Measurements from ENCODE around the gene MORF4L1.
"Not testable (repeated sequence)": the region's sequence is repeated elsewhere in the genome, so short reads cannot be mapped to it uniquely, and the experiment has no call there.

The MORF4L1 gene

DNA sequence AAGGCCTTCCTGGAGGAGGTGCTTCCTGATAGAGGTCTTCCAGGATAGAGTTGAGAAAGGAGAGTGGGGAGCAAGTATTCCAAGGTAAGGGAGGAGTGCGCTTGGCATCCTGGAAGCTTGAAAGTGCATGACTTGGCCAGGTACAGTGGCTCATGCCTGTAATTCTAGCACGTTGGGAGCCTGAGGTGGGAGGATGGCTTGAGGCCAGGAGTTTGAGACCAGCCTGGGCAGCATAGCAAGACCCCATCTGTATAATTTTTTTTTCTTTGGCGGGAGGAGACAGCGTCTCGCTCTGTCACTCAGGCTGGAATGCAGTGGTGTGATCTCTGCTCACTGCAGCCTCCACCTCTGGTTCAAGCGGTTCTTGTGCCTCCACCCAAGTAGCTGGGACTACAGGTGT lies 19.2 kb upstream of the MORF4L1 start:
- in situ Hi-C loops (cut with MboI; ENCODE audit: low pct_unique_long_range_greater_than_20kb, low sequenced_read_pairs), result no loop called here
- DNase-seq, result no peak

DNA sequence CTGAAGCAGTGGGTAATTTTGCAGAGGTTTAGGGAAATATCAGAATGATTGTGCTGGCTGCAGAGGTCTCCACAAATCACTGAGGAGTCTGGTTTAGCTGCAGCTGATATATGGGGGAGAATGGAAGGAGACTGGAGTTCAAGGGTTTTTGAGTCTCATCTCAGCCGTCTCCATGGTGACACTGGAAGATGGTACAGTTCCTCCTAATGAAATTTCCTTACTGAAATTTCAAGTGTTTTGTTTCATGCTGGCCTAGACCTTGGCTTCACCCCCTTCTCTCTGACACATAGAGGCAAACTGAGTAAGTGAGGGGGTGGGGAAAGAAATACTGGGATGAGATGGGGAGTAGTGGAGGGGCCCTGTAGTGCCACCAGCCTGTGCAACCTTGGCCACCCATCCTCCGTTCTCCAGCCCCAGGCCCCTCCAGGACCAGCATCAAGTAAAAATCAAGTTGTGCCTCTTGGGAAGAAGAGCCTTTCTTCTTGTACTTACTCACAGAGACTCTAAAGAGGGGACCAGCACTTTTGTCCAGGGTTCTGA lies 17.8 kb upstream of the MORF4L1 start:
- in situ Hi-C loops (cut with MboI; ENCODE audit: low pct_unique_long_range_greater_than_20kb, low sequenced_read_pairs), result no loop called here
- no peak for DNase-seq

DNA sequence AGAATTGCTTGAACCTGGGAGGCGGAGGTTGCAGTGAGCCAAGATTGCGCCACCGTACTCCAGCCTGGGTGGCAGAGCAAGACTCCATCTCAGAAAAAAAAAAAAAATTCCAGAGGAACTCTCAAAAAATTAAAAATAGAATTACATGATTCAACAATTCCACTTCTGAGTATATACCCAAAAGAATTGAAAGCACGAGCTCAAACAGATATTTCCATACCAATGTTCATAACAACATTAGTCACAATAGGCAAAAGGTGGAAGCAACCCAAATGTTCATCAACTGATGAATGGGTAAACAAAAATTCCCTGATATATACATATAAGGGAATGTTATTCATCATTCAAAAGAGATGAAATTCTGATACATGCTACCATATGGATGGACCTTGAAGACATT lies 16.9 kb upstream of the MORF4L1 start:
- DNase-seq, result no peak
- in situ Hi-C loops (cut with MboI; ENCODE audit: low pct_unique_long_range_greater_than_20kb, low sequenced_read_pairs), result no loop called here

DNA sequence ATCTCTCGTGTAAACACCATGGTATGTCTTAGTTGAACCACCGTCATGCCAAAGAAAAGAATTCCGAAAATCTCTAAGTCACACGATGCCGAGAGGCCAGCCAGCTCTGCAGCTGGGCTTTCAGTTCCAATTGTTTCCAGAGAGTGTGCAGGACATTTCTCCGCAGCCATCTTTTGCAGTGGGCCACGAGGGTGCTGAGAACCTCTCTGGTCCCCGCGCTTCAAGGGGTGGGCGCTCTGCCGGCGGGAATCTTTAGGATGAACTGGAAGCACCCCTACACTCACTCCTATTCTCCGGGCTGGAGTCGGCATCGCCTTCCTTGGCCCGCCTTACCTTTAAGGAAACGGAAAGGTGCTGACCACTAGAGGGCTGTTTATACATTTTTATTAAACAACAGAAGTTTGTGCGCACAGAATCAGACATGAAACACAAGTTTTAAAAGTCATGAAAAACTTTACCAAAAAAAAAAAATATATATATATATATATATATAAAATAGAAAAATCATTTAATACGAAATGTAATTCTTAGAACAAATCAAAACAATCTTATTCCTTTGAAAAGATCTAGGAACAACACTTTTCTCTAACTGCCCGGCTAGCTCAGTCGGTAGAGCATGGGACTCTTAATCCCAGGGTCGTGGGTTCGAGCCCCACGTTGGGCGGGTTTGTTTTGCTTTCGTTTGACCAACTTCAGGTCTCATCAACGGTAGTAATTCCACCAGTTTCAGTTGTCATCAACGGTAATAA lies 12.5 kb upstream of the MORF4L1 start:
- in situ Hi-C loops (cut with MboI; ENCODE audit: low pct_unique_long_range_greater_than_20kb, low sequenced_read_pairs), result no loop called here
- DNase-seq, result peak; percentile 96

DNA sequence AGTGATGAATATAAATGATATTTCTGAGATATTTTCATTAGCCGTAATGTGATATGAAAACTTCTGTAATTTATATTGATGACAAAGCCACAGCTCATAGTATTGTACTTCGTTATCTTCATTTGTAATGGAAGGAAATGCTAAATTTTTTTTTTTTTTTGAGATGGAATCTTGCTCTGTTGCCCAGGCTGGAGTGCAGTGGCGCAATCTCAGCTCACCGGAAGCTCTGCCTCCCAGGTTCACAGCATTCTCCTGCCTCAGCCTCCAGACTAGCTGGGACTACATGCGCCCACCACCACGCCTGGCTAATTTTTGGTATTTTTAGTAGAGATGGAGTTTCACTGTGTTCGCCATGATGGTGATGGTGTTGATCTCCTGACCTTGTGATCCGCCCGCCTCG lies 7.1 kb upstream of the MORF4L1 start:
- in situ Hi-C loops (cut with MboI; ENCODE audit: low pct_unique_long_range_greater_than_20kb, low sequenced_read_pairs); DNase-seq: not testable (repeated sequence)

DNA sequence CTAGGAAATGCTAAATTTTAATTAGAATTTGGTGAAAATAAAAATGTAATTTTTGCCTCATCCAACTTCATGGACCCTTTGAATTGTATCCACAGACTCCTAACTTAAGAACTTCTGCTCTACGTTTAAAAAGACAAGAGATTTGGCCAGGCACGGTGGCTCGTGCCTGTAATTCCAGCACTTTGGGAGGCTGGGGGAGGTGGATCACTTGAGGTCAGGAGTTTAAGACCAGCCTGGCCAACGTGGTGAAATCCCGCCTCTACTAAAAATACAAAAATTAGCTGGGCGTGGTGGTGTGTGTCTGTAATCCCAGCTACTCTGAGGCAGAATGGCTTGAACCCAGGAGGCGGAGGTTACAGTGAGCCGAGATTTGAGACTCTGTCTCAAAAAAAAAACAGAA lies 6.7 kb upstream of the MORF4L1 start:
- DNase-seq; in situ Hi-C loops (cut with MboI; ENCODE audit: low pct_unique_long_range_greater_than_20kb, low sequenced_read_pairs): not testable (repeated sequence)

DNA sequence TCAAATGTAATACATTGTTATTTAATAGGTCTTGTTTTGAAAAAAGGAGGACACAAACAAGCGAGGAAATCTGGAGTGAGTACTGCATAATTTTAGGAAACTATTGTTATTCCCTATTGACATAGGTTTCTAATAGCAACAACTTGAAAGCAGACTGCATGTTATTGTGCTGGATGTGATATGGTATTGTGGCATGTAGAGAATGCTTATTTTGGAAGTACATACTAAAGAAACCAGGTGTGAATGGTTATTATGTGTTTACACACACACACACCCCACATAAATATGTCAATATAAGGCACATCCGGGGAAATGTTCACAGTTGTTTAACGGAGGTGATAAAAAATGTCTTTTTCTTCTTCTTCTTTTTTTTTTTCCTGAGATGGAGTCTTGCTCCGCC lies 5.9 kb upstream of the MORF4L1 start:
- in situ Hi-C loops (cut with MboI; ENCODE audit: low pct_unique_long_range_greater_than_20kb, low sequenced_read_pairs), result no loop called here
- no peak for DNase-seq

DNA sequence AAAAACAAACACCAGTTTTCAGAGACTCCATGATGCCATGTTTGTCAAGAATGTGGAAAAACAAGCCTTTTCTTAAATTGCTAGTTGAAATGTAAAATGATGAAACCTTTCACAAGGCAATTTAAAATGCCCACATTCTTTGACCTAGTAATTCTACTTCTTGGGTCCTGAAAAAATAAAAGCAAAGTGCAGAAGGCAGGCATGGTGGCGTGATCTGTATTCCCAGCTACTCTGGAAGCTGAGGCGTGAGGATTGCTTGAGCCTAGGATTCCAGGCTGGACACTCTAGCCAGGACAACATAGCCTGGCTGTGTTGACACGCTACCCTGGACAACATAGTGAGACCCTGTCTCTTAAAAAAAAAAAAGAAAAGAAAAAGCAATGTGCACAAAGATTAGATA lies 4.3 kb upstream of the MORF4L1 start:
- in situ Hi-C loops (cut with MboI; ENCODE audit: low pct_unique_long_range_greater_than_20kb, low sequenced_read_pairs), result no loop called here
- no peak for DNase-seq

DNA sequence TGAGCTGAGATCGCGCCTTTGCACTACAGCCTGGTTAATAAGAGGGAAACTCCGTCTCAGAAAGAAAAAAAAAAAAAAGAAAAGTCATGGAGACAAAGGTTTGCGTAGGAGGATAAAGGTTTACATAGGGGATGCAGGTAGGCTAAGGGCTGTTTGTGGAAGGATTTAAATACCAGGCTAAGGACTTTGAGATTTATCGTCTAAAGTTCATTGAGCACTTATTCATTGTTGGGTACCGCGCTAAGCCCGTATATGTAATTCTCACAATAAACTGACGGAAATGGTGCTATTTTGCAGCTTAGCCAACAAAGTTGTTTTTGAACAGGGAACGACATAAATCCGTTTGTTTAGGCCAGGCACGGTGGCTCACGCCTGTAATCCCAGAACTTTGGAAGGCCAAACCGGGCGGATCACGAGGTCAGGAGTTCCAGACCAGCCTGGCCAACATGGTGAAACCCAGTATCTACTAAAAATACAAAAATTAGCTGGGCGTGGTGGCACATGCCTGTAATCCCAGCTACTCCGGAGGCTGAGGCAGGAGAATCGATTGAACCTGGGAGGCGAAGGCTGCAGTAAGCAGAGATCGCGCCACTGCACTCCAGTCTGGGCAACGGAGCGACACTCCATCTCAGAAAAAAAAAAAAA lies 1.1 kb upstream of the MORF4L1 start:
- DNase-seq; in situ Hi-C loops (cut with MboI; ENCODE audit: low pct_unique_long_range_greater_than_20kb, low sequenced_read_pairs): not testable (repeated sequence)

DNA sequence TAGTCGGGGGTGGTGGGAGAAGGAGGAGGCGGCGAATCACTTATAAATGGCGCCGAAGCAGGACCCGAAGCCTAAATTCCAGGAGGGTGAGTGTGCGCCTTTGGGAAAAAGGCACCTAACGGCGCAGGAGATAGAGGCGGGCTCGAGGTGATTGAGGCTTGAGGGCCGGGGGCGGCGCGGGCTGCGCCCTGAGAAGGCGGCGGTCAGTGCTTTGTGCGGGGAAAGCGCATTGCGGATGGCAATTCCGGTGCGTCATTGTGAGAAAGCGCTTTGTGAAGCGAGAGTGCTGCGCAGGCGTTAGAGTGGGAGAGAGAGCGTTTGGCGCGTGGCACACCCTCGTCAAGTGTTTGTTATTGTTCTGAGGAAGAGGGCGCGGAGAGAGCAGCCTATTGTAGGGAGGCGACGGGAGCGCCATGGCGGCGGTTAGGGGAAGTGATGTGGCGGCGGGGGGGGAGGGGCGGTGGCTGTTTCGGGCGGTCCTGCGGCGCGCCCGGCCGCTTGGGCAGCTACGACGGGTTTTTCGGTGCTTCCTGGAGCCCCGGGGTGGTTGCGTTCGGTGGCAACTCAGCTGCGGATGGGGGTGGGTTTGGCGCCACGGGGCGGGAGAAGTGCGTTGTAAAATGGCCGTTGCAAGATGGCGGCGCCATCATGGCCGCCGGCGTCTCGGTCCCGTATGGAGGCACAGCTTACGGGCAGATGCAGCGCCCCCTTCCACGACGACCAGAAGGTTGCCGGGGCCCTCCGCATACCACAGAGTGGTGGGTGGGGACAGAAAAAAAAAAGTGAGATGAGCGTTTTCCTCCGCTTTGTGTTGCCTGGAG lies 492 bp downstream of the MORF4L1 start:
- peak; percentile 99 for DNase-seq
- in situ Hi-C loops (cut with MboI; ENCODE audit: low pct_unique_long_range_greater_than_20kb, low sequenced_read_pairs), result no loop called here

DNA sequence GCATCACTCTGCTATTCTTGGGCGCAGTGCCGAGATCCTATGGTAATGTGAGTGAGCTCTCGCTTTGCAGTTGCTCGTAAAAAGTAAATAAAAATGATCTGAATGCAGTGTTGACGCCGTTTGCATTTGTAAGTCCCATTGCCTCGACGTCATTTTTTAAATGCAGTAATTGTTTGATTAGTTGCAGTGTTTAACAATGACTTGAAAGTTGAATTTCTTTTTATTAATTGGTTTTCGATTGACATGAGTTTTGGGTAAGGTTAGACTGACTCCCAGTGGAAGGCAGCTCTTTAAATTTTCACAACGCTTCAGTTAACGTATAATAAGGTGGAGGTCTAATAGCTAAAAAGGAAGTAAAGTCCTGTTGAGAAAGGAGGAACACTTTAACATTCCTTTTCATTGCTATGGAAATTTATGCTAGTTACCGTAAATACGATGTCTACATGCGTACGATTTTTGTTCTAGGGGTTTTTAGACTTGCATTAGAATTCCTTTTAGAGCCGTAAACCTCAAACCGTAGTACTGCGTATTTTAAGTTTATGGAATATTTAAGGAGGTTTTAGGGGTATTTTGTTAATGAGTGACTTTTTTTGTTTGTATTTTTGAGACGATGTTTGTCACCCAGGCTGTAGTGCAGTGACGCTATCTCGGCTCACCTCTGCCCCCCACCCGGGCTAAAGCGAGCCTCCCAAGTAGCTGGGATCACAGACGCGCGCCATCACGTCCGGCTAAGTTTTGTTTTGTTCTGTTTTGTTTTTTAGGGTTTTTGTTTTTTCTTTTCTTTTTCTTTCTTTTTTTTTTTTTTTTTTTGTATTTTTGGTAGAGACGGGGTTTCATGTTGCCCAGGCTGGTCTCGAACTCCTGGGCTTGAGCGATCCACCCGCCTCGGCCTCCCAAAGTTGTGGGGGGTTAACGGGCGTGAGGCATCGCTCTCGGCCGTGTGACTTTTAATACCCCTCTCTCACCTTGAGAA lies 1.4 kb downstream of the MORF4L1 start:
- in situ Hi-C loops (cut with MboI; ENCODE audit: low pct_unique_long_range_greater_than_20kb, low sequenced_read_pairs), result no loop called here
- DNase-seq, result peak; percentile 59

DNA sequence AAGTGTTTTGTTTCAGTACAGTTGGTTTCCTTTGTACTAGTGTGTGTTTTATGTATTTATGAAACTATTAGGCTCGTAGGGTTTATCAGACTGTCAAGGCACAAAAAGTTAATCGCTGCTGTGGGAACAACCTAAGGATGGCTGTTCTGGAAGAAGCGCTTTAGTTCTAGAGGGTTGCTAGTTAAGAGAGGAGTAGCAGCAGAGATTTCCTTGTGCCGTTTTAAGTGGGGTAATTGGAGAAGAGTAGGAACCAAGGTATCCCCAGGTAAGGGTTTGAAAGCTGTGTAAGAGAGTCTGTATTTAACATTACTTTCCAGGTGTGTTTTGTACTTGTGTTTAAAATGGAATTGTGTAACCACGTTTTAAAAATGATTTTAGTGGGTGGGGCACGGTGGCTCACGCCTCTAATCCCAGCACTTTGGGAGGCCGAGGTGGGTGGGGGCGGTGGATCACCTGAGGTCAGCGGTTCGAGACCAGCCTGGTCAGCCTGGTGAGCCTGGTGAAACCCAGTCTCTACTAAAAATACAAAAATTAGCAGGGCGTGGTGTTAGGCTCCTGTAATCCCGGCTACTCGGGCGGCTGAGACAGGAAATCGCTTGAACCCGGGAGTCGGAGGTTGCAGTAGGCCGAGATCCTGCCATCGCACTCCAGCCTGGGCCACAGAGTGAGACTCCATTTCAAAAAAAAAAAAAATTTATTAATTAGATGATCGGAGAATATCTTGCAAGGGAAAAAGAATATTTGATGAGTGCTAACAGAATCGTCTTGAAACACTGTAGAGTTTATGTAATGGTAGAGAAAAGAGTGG lies 2.6 kb downstream of the MORF4L1 start:
- DNase-seq, result peak; percentile 29
- in situ Hi-C loops (cut with MboI; ENCODE audit: low pct_unique_long_range_greater_than_20kb, low sequenced_read_pairs), result no loop called here

DNA sequence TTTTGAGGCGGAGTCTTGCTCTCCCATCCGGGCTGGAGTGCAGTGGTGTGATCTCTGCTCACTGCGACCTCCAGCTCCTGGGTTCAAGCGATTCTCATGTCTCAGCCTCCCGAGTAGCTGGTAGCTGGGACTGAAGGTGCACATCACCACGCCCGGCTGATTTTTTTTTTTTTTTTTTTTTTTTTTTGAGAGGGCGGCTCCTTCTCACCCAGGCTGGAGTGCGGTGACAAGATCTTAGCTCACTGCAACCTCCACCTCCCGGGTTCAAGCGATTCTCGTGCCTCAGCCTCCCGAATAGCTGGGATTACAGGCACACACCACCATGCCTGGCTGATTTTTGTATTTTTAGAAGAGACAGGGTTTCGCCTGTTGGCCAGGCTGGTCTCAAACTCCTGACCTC lies 4.3 kb downstream of the MORF4L1 start:
- in situ Hi-C loops (cut with MboI; ENCODE audit: low pct_unique_long_range_greater_than_20kb, low sequenced_read_pairs); DNase-seq: not testable (repeated sequence)

DNA sequence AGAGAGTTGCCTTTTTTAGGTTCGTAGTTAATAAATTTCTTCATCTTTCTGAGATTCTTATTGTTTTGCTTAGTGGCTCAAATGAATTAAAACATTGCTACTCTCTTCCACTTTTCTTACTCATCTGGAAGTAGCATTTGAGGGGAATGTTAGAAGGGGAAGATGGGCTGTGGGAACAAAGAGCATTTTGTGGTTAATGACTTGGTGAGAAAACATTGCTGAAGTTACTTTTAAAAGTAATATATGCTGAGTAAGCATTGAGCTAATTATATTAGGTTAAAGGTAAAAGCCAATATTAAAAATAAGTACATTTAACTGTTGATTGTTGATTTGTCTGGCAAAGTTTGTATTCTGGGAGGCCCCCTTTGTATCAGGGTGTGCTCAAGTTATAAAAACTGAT lies 5.7 kb downstream of the MORF4L1 start:
- in situ Hi-C loops (cut with MboI; ENCODE audit: low pct_unique_long_range_greater_than_20kb, low sequenced_read_pairs), result no loop called here
- peak; percentile 55 for DNase-seq

DNA sequence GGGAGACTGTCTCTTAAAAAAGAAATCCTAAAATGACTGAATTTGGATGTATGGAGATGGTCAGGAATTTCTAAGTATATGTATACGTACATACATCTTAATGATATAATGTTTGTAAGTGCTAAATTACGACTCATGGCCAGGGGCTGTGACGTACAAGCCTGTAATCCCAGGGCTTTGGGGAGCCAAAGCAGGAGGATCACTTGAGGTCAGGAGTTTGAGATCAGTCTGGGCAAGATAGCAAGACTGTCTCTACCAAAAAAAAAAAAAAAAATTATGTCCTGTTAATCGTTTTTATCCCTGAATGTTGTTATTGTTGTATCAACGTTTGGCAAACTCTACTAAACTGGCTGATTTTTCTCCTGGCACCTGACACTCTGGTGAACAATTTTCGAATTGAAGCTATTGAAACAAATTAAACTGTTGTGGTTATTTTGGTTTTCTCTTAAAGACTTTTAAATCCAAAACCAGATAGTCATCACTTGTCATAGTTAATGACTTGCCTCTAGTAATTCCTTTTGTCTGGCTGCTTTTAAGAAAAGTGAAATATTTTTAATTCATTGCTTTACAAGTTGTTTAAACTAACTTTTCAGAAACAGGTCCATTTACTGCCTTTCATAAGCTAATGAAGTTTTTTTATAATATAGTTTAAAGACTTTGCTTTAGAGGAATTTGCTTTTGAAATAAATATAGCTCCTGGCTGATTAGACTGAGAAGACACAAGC lies 7.0 kb downstream of the MORF4L1 start:
- no peak for DNase-seq
- in situ Hi-C loops (cut with MboI; ENCODE audit: low pct_unique_long_range_greater_than_20kb, low sequenced_read_pairs), result no loop called here

DNA sequence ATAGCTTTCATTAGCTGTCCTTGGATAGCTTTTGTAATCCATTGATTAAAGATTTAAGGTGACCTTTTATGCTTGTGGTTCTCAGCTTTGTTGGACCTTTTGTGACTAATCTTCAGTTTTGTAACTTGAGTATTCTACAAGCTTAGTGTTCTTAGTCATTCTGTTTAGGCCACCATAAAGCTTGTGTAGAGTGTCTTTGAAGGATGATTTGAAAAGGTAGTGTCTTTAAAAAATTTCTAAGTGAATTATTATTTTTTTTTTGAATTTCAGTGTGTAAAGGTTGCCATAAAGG lies 7.5 kb downstream of the MORF4L1 start:
- DNase-seq, result no peak
- in situ Hi-C loops (cut with MboI; ENCODE audit: low pct_unique_long_range_greater_than_20kb, low sequenced_read_pairs), result no loop called here

DNA sequence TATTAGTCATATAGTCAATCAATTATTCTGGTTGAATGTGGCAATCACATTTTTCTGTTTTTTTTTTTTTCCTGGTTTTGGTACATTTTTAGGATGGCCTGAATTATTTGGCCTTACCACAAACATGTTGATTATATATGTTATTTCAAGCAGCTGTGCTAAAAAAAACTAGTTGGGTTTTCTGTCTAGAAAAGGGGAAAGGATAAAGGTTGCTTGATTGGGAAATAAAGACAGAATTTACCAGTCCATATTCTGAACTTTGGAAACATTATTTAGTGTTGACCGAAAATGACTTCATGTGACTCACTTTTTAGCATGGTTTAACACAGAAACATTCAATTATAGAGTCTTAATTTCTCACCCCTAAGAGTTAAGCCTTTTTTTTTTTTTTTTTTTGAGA lies 8.1 kb downstream of the MORF4L1 start:
- DNase-seq, result no peak
- in situ Hi-C loops (cut with MboI; ENCODE audit: low pct_unique_long_range_greater_than_20kb, low sequenced_read_pairs), result no loop called here

DNA sequence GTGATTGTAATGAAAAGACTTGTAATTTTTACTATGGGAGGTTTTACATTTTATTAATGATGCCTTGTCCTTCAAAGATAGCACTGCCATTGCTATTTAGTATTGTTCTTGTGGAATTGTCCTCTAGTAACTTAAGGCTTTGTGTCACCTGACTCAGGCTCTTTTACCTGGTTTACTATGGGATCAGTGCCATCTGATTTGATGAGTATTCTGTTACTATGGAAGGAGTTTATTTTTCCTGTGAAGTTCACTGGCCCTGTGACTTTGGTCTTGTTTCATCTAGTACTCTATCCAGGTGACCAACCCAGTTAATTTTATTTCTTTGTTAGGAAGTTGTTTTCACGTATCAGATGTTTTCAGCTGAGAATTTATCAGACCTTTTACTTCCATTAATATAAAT lies 9.0 kb downstream of the MORF4L1 start:
- no peak for DNase-seq
- in situ Hi-C loops (cut with MboI; ENCODE audit: low pct_unique_long_range_greater_than_20kb, low sequenced_read_pairs), result no loop called here
